ENCODE measurements around the gene SASH1.

DNA sequence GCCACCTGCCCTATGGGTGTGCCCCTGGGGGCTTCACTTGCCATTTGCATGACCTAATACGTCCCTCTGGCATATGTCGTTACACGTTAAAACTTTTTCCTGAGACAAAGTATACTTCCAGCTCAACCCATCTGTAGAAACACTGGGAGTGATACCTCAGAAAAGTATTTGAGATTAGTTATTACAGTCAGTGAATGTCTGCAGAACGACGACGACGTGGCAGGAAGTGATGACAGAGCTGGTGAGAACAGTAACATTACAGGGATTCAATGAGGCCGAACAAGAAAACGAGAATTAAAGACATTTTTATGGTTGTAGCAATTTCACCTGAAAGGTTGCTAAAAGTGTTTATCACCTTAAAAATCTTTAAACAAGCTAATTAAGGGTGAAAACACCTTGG lies 40.2 kb downstream of the SASH1 start:
- TF ChIP-seq, protein P1, sequence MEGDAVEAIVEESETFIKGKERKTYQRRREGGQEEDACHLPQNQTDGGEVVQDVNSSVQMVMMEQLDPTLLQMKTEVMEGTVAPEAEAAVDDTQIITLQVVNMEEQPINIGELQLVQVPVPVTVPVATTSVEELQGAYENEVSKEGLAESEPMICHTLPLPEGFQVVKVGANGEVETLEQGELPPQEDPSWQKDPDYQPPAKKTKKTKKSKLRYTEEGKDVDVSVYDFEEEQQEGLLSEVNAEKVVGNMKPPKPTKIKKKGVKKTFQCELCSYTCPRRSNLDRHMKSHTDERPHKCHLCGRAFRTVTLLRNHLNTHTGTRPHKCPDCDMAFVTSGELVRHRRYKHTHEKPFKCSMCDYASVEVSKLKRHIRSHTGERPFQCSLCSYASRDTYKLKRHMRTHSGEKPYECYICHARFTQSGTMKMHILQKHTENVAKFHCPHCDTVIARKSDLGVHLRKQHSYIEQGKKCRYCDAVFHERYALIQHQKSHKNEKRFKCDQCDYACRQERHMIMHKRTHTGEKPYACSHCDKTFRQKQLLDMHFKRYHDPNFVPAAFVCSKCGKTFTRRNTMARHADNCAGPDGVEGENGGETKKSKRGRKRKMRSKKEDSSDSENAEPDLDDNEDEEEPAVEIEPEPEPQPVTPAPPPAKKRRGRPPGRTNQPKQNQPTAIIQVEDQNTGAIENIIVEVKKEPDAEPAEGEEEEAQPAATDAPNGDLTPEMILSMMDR (IDR thresholded peaks at IDR 0.05) = no peak
- TF ChIP-seq EZH2 (IDR thresholded peaks at IDR 0.05) = no peak
